AG04449 (cell line): ENCODE results near the gene DEFB114.

Source experiments
- CTCF ChIA-PET: fragments of 350-600 bp; formaldehyde crosslinking; extraction: SDS; loops from one replicate; lab custom pipeline; 2021; ENCODE audit warnings: antibody characterized with exemption; lab: Yijun Ruan, JAX
- POLR2A ChIA-PET: fragments of 400-600, 350-600 bp; formaldehyde crosslinking; extraction: SDS; loops from one replicate; lab custom pipeline; 2020; ENCODE audit warnings: antibody characterized with exemption, inconsistent platforms; lab: Yijun Ruan, JAX
- DNase-seq: peaks from one replicate; pipeline ENCODE4 v3.0.0-alpha.2; 2010; ENCODE audit warnings: low read depth, low spot score
- H3K4me3 ChIP-seq: 2 replicates; pipeline ENCODE4 v1.5.1; 2011; ENCODE audit warnings: low read depth, mild to moderate bottlenecking, control low read depth, low read length
- CTCF ChIP-seq: IDR thresholded peaks from one replicate; pipeline ENCODE4 v1.5.1; 2011; ENCODE audit warnings: mild to moderate bottlenecking, moderate library complexity, low read length, control low read depth, inconsistent platforms; ENCODE audit not compliant: insufficient read depth; ENCODE audit errors: missing control alignments

Gene DEFB114

GRCh38 chr6:49986551-49986950 lies 22.6 kb upstream of the DEFB114 start:
- ChIA-PET CTCF (no interaction called here), POLR2A (no interaction called here)
- no peak for TF ChIP-seq CTCF
- DNase-seq: no peak
- no peak overlapping the region for H3K4me3 ChIP-seq

GRCh38 chr6:49982046-49982445 lies 18.1 kb upstream of the DEFB114 start:
- DNase-seq: no peak
- no peak overlapping the region for H3K4me3 ChIP-seq
- TF ChIP-seq CTCF: no peak
- ChIA-PET POLR2A (no interaction called here), CTCF (no interaction called here)

GRCh38 chr6:49980898-49981297 lies 16.9 kb upstream of the DEFB114 start:
- POLR2A ChIA-PET: no interaction called here
- DNase-seq: no peak
- no peak overlapping the region for H3K4me3 ChIP-seq
- CTCF ChIA-PET: no interaction called here
- no peak for TF ChIP-seq CTCF

- no peak overlapping the region for H3K4me3 ChIP-seq
- POLR2A ChIA-PET: no interaction called here
- CTCF ChIA-PET: no interaction called here
- DNase-seq: no peak
- TF ChIP-seq CTCF: no peak
These were observed 15.6 kb upstream of the DEFB114 start for GRCh38 chr6:49979584-49979983.

- DNase-seq: no peak
- no peak for TF ChIP-seq CTCF
- POLR2A ChIA-PET: interaction anchor here (0.6 kb wide), 1 partner anchor 39 kb away, joined by 3 read pairs; no protein-coding TSS in a partner anchor
- H3K4me3 ChIP-seq: no peak overlapping the region
- CTCF ChIA-PET: no interaction called here
These were observed 14.6 kb upstream of the DEFB114 start for GRCh38 chr6:49978332-49979226.

- H3K4me3 ChIP-seq: no peak within 1 kb of the TSS
- no peak for DNase-seq
- POLR2A ChIA-PET: no interaction called here
- no peak for TF ChIP-seq CTCF
- CTCF ChIA-PET: no interaction called here
These were observed 5.6 kb upstream of the DEFB114 start, which contains the start of gene DEFB113 for GRCh38 chr6:49969605-49970004. Gene DEFB113 (minus strand): TSS chr6:49969625. CDS start chr6:49969625, 0 bp downstream.
